Kidney (tissue), 14 donors: ENCODE data around the gene LEKR1. TPM values are rescaled to one million over a fixed set of nuclear protein-coding genes. Genes with fewer than 3 reads are reported as not detected.

Experiments used
- DNase-seq, 5 donors: peaks; one replicate each; pipeline ENCODE4 v3.0.0-alpha.2; 2013 to 2020
- FAIRE-seq: peaks from 2 replicates; lab custom pipeline; 2012; peaks lifted over from hg19 to GRCh38; lab: Jason Lieb, UNC
- H3K27ac ChIP-seq, 2 donors: one replicate each; pipeline ENCODE4 v1.7.0; 2013; ENCODE audit warnings: low read depth in 2 of 2, low read length in 2 of 2, inconsistent platforms in 1 of 2
- H3K27me3 ChIP-seq: one replicate; pipeline ENCODE4 v1.7.1; 2013; ENCODE audit warnings: low read length, inconsistent platforms; ENCODE audit not compliant: control insufficient read depth, insufficient read depth
- H3K36me3 ChIP-seq, 3 donors: one replicate each; pipeline versions ENCODE4 v1.7.0 to v1.7.1; 2013; ENCODE audit warnings: low read length in 3 of 3, control low read depth in 1 of 3, inconsistent platforms in 1 of 3; ENCODE audit not compliant: insufficient read depth in 3 of 3, control insufficient read depth in 2 of 3
- H3K4me1 ChIP-seq, 3 donors: one replicate each; pipeline versions ENCODE4 v1.7.0 to v1.7.1; 2013; ENCODE audit warnings: low read length in 3 of 3, inconsistent platforms in 1 of 3, low read depth in 1 of 3; ENCODE audit not compliant: control insufficient read depth in 2 of 3, insufficient read depth in 2 of 3
- H3K4me3 ChIP-seq, 3 donors: one replicate each; pipeline versions ENCODE4 v1.7.0 to v1.8.1; 2013; ENCODE audit warnings: low read length in 3 of 3, control low read depth in 1 of 3, inconsistent platforms in 1 of 3
- H3K9ac ChIP-seq, 3 donors: one replicate each; pipeline versions ENCODE4 v1.7.0 to v1.7.1; 2013; ENCODE audit warnings: low read length in 3 of 3, control low read depth in 1 of 3, inconsistent platforms in 1 of 3
- H3K9me3 ChIP-seq, 3 donors: one replicate each; pipeline versions ENCODE4 v1.7.0 to v1.7.1; 2013; ENCODE audit warnings: low read length in 3 of 3, control low read depth in 1 of 3, inconsistent platforms in 1 of 3; ENCODE audit not compliant: control insufficient read depth in 2 of 3, insufficient read depth in 1 of 3
- CTCF ChIP-seq: IDR thresholded peaks from 3 replicates; pipeline ENCODE4 v1.5.1; 2012; ENCODE audit warnings: mild to moderate bottlenecking, moderate library complexity, borderline replicate concordance; ENCODE audit not compliant: insufficient read depth; ENCODE audit errors: extremely low read depth
- intact Hi-C: fragments of 100-400 bp; cut with DNase I; formaldehyde crosslinking; loops from one replicate; pipeline ENCODE4 v1.11.1; 2022
- polyA plus RNA-seq: library from polyadenylated mRNA; stranded (reverse); fragments of 350-450 nt; fragmentation: Illumina TruSeq; extraction: RNeasy Lipid Tissue Mini Kit (QIAGEN cat#74804); gene quantifications from one replicate; pipeline ENCODE4 v1.2.3, GENCODE V29; 2014; ENCODE audit warnings: low read depth, low replicate concordance; ENCODE audit not compliant: insufficient read depth
- total RNA-seq: library from RNA; stranded (reverse); fragmentation: NEBNext Ultra II Directional; extraction: Animal tissue kit (Norgen Biotek cat#: 25700); gene quantifications from one replicate; pipeline ENCODE4 v1.2.1, GENCODE V29; 2021
- donor health status: control.
- donor health status: control.
- donor health status: control.
- donor health status: control.
- donor health status: control.
- donor health status: DM: yes; HTN: yes; CAD: no.
- donor health status: Normal renal cell carcinoma (clear cell type).

Gene LEKR1
- total and polyA plus RNA-seq, 2 donors from 2014 or later, result 1.6 to 1.8 TPM

GRCh38 chr3:156948402-156949210 is 122.5 kb downstream of the LEKR1 start:
- no peak overlapping the region for H3K4me3 ChIP-seq
- no peaks in the 10 kb centered on the region for H3K27me3 ChIP-seq
- intact Hi-C loops, result no loop called here
- no peak overlapping the region for H3K27ac ChIP-seq
- no peak for TF ChIP-seq CTCF
- no peak for FAIRE-seq
- no peak overlapping the region for H3K9ac ChIP-seq
- H3K36me3 ChIP-seq, result no peaks in the 10 kb centered on the region
- H3K9me3 ChIP-seq, result peaks cover 0 to 3% (median 0%) of the 10 kb centered on the region in 3 donors
- no peaks in the 10 kb centered on the region for H3K4me1 ChIP-seq
- DNase-seq, result no peak

GRCh38 chr3:156952011-156952410 is 125.9 kb downstream of the LEKR1 start:
- Histone ChIP-seq H3K27me3 (no peaks in the 10 kb centered on the region), H3K36me3 (no peaks in the 10 kb centered on the region), H3K4me3 (no peak overlapping the region), H3K9me3 (no peaks in the 10 kb centered on the region), H3K9ac (no peak overlapping the region), H3K4me1 (no peaks in the 10 kb centered on the region), H3K27ac (no peak overlapping the region)
- FAIRE-seq (no peak), DNase-seq (no peak)
- intact Hi-C loops, result no loop called here
- no peak for TF ChIP-seq CTCF

- no peak overlapping the region for H3K9ac ChIP-seq
- H3K36me3 ChIP-seq, result no peaks in the 10 kb centered on the region
- H3K4me1 ChIP-seq, result no peaks in the 10 kb centered on the region
- TF ChIP-seq CTCF, result no peak
- no peak for DNase-seq
- intact Hi-C loops, result no loop called here
- no peak overlapping the region for H3K27ac ChIP-seq
- no peak overlapping the region for H3K4me3 ChIP-seq
- H3K9me3 ChIP-seq, result no peaks in the 10 kb centered on the region
- H3K27me3 ChIP-seq, result no peaks in the 10 kb centered on the region
- no peak for FAIRE-seq
These were observed 131.6 kb downstream of the LEKR1 start for GRCh38 chr3:156957715-156958114.
